Erythroblast (primary cell): ENCODE results near the gene PCDHB9.
"Not testable (repeated sequence)": the region's sequence is repeated elsewhere in the genome, so short reads cannot be mapped to it uniquely, and the experiment has no call there.

Experiments used
- DNase-seq, 2 experiments: peaks; one replicate each; lab custom pipeline; 2025; lab: John Stamatoyannopoulos, UW
- GATA1 ChIP-seq: IDR thresholded peaks from 2 replicates; pipeline ENCODE4 v1.6.1; 2011; ENCODE audit warnings: low read depth, mild to moderate bottlenecking, control low read depth, low read length, moderate library complexity
- POLR2A ChIP-seq: IDR thresholded peaks from 2 replicates; pipeline ENCODE4 v1.6.1; 2011; ENCODE audit warnings: mild to moderate bottlenecking, low read length

Gene PCDHB9

GRCh38 chr5:141186897-141187512 is at the start of gene PCDHB9:
PCDHB9 (plus strand) TSS chr5:141187161; CDS start chr5:141187319, 158 bp downstream.
- peak in 1 of 2 experiments; percentile 4 for DNase-seq
- TF ChIP-seq POLR2A: no peak

GRCh38 chr5:141137346-141137745 is 49.6 kb upstream of the PCDHB9 start:
- DNase-seq: not testable (repeated sequence)

- DNase-seq: no peak
- TF ChIP-seq POLR2A: no peak
- TF ChIP-seq GATA1: no peak
Observed at GRCh38 chr5:141149812-141150211, 37.1 kb upstream of the PCDHB9 start, which contains the start of gene PCDHB6. PCDHB6 (plus strand) TSS chr5:141150057; CDS start chr5:141150258, 201 bp downstream.

- no peak for DNase-seq
- no peak for TF ChIP-seq POLR2A
- TF ChIP-seq GATA1: no peak
Observed at GRCh38 chr5:141150224-141150992, 36.6 kb upstream of the PCDHB9 start.

- DNase-seq: no peak
- TF ChIP-seq POLR2A: no peak
- no peak for TF ChIP-seq GATA1
Observed at GRCh38 chr5:141150993-141151325, 36.0 kb upstream of the PCDHB9 start.

- not testable (repeated sequence) for DNase-seq
Observed at GRCh38 chr5:141151632-141152031, 35.3 kb upstream of the PCDHB9 start.

- not testable (repeated sequence) for DNase-seq
Observed at GRCh38 chr5:141152096-141152495, 34.9 kb upstream of the PCDHB9 start.

DNA sequence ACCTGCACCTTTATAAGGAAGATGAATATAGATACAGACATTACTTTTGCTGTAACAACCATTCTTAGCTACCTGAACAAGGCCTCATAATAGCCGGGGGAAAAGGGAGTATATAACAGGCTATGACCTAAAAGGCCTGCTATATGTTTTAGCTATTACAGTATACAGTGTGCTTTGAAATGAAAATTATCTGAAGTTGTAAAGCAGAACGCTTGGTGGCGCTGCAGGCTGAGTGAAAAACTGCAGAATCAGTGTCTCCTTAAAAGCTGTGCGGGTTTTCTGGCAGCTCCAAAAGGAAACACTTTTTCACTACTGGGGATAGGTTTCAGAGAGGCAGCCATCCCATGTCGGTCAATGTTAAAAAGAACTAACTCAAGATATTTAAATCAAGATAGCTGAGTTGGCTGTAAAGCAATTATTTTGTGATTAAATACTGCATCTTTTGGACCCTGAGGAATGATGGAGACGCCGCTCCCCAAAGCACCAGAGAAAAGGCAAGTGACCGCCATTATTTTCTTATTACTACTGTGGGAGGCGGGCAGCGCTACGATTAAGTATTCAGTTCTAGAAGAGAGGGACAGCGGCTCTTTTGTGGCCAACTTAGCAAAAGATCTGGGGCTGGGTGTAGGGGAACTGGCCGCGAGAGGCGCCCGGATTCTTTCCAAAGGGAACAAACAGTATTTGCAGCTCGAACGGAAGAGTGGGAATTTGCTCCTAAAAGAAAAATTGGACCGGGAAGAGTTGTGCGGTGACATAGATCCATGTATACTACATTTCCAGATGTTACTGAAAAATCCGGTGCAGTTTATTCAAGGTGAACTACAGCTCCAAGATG is 31.2 kb upstream of the PCDHB9 start:
- TF ChIP-seq GATA1 (no peak), POLR2A (no peak)
- DNase-seq: no peak

- not testable (repeated sequence) for DNase-seq
Observed at GRCh38 chr5:141157356-141157755, 29.6 kb upstream of the PCDHB9 start.

GRCh38 chr5:141157901-141158300 is 29.1 kb upstream of the PCDHB9 start:
- DNase-seq: not testable (repeated sequence)

DNA sequence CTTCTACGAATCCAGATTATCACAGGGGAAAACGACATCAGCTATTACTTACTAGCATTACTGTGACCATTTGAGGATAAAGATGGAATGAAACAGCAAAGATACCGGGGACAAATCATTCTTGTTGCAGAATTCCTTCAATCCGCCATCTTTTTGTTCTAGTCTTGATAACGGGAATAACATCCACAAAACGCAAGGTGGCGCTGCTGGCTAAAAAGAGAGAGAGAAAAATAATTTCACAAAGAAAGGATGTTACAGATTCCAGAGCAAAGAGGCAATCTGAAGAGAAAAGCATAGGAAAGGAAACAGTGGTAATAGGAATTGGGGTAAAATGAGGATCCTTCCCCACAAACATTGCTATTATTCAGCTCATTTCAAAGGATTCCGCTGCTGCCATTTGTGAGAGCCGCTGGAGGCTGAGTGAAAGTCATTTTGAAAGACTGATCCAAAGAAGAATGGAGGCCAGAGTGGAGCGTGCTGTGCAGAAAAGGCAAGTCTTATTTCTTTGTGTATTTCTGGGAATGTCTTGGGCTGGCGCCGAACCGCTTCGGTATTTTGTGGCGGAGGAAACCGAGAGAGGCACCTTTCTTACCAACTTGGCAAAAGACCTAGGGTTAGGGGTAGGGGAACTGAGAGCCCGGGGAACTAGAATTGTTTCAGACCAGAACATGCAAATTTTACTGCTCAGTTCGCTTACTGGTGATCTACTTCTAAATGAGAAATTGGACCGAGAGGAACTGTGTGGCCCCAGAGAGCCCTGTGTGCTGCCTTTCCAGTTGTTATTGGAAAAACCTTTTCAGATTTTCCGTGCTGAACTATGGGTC is 14.4 kb upstream of the PCDHB9 start, which contains the start of gene PCDHB7:
Gene PCDHB7 (plus strand): TSS at position 264 of the 824 bp plus-strand sequence. CDS start 192 bp downstream, at position 456.
- TF ChIP-seq POLR2A (no peak), GATA1 (no peak)
- DNase-seq: peak in 1 of 2 experiments; percentile 23

DNA sequence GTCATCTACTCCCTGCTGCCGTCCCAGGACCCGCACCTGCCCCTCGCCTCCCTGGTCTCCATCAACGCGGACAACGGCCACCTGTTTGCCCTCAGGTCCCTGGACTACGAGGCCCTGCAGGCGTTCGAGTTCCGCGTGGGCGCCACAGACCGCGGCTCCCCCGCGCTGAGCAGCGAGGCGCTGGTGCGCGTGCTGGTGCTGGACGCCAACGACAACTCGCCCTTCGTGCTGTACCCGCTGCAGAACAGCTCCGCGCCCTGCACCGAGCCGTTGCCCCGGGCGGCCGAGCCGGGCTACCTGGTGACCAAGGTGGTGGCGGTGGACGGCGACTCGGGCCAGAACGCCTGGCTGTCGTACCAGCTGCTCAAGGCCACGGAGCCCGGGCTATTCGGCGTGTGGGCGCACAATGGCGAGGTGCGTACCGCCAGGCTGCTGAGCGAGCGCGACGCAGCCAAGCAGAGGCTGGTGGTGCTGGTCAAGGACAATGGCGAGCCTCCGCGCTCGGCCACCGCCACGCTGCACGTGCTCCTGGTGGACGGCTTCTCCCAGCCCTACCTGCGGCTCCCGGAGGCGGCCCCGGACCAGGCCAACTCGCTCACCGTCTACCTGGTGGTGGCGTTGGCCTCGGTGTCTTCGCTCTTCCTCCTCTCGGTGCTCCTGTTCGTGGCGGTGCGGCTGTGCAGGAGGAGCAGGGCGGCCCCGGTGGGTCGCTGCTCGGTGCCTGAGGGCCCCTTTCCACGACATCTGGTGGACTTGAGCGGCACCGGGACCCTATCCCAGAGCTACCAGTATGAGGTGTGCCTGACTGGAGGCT is 12.5 kb upstream of the PCDHB9 start:
- DNase-seq: not testable (repeated sequence)

- DNase-seq: no peak
- TF ChIP-seq POLR2A (no peak), GATA1 (no peak)
Observed at GRCh38 chr5:141175933-141176332, 11.0 kb upstream of the PCDHB9 start.

GRCh38 chr5:141177577-141178191 is 9.3 kb upstream of the PCDHB9 start, which contains the start of gene PCDHB8:
PCDHB8 (plus strand) TSS chr5:141177790; CDS start chr5:141178035, 245 bp downstream.
- DNase-seq: not testable (repeated sequence)

DNA sequence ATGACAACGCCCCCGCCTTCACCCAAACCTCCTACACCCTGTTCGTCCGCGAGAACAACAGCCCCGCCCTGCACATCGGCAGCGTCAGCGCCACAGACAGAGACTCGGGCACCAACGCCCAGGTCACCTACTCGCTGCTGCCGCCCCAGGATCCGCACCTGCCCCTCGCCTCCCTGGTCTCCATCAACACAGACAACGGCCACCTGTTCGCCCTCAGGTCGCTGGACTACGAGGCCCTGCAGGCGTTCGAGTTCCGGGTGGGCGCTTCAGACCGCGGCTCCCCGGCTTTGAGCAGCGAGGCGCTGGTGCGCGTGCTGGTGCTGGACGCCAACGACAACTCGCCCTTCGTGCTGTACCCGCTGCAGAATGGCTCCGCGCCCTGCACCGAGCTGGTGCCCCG is 7.6 kb upstream of the PCDHB9 start:
- not testable (repeated sequence) for DNase-seq

- DNase-seq: not testable (repeated sequence)
Observed at GRCh38 chr5:141179876-141180275, 7.1 kb upstream of the PCDHB9 start.
